GM04503 (cell line): ENCODE data around the gene ADAM10.
A peak's percentile ranks its signal among the peaks of the same experiment; 100 is the strongest.
"Not testable (repeated sequence)": the region's sequence is repeated elsewhere in the genome, so short reads cannot be mapped to it uniquely, and the experiment has no call there.

Source experiments
- DNase-seq: peaks from one replicate; pipeline ENCODE4 v3.0.0-alpha.2; 2012; ENCODE audit warnings: low read depth

ADAM10 gene, protein sequence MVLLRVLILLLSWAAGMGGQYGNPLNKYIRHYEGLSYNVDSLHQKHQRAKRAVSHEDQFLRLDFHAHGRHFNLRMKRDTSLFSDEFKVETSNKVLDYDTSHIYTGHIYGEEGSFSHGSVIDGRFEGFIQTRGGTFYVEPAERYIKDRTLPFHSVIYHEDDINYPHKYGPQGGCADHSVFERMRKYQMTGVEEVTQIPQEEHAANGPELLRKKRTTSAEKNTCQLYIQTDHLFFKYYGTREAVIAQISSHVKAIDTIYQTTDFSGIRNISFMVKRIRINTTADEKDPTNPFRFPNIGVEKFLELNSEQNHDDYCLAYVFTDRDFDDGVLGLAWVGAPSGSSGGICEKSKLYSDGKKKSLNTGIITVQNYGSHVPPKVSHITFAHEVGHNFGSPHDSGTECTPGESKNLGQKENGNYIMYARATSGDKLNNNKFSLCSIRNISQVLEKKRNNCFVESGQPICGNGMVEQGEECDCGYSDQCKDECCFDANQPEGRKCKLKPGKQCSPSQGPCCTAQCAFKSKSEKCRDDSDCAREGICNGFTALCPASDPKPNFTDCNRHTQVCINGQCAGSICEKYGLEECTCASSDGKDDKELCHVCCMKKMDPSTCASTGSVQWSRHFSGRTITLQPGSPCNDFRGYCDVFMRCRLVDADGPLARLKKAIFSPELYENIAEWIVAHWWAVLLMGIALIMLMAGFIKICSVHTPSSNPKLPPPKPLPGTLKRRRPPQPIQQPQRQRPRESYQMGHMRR

DNA sequence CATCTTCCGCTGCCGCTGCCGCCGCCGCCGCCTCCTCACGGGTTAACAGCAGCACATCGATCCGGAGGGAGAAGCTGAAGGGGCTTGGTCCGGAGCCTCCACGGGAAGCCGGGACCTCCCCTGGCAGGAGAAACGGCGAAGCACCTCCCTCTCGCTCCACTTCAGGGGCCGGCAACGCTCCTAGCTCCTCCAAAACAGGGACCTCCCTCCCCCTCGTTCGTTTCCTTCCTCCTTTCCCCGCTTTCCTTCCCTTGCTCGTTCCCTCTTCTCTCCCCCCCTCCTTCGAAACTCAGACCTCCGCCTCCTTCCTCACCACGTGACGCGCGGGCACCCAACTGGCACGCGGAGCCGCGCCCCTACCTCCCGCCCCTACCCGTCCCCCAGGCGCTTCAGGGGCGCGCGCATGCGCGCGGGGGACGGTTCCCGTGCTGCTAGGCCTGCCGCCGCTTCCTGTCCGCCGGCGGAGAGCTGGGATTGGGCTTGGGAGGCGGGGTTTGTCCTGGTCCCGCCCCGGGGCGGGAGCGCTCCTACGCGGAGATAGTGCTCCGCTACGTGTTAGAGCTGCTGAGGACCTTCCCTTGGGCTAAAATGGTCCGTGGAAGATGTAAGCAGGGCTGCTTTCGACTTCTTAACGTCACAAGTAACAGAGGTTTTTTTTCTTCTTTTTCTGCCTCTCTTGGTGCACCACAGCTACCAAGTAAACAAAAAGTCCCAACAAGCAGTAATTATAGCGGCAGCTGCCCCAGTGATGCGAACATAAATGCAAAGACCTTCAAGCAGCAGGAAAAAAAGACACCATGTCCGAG lies at the start of gene ADAM10:
Gene ADAM10, minus strand, starts transcription at position 176 of the 806 bp plus-strand sequence. Its CDS starts 173 bp downstream, at position 3.
- peak; percentile 95 for DNase-seq

DNA sequence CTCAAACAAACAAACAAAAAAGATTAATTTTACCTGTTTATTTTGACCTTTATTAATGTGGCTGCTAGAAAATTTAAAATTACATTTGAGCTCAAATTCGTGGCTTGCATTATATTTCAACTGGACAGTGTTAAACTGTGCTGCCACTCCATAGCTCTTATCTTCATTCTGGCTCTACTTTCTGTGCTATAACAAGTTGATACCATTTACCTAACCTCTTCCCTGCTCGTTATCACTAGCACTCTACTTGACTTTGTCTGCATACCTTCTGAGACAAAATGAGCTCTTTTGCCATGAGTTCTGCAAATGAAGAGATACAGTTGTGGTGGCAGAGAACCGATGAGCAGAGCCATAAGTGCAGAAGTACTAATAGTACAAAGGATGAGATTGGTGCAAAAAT lies 48.0 kb upstream of the ADAM10 start:
- no peak for DNase-seq

DNA sequence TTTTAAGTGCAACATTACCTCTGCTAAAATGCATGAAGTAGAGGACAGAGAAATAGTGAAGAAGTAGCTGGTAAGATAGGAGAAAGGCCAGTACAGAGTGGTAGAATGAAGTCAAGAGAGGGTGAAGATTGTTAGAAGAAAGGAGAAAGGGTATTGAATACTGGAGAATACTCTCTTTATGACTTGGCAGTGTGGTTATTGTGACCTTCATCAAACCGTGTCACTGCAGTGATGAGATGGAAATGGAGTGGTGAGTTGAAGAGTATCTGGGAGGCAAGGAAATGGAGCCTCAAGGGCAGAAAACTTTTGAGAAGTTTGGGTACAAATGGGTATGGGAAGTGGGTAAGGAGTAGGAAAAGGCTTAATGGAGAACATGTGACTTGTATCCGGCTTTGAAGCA lies 46.3 kb upstream of the ADAM10 start:
- DNase-seq: no peak

DNA sequence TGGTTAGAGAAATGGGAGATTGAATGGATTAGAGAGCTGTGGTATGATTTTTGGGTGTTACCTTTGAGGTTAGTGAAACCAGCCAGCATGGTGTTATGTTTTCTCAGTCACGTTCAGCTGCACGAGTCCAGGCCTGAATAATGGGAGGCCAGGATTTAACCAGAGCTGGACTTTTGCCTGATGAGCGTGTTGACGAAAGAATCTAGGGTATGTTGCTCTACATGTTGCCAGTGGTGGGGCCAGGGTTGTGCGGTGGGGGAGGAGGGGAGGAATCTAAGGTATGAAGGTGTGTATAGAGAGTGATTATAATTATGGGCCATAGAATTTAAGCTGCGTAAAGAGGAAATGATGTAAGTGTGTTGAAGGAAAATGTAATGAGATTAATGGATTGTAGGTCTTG lies 44.4 kb upstream of the ADAM10 start:
- DNase-seq: no peak

DNA sequence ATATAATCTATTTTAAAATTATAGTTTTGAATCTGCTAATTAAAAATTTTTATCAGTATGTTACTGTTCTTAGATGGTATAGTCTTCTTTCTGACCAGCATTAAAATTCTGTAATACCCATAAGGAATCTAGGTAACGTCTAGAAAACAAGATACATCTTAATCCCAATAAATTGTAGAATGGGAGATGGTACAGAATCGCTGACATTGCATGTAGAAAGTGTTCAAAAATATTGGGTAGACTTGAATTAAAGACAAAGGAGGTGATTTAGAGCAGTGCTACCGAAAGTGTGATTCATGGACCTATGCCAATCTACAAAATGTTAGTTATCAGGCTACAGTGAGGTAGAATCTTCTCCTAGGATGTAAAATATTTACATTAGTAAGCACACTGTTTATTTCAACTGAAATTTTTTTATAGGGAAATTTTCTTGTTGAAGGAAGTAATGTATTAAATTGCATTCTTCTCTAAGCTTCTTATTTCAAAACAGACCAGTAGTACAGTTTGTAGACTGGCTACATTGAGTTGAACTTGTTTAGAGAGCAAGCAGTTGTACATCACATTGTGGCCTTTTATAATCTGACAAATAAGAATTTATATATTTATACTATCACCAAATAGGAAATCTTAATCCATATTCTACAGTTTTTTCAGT lies 38.7 kb upstream of the ADAM10 start:
- no peak for DNase-seq

DNA sequence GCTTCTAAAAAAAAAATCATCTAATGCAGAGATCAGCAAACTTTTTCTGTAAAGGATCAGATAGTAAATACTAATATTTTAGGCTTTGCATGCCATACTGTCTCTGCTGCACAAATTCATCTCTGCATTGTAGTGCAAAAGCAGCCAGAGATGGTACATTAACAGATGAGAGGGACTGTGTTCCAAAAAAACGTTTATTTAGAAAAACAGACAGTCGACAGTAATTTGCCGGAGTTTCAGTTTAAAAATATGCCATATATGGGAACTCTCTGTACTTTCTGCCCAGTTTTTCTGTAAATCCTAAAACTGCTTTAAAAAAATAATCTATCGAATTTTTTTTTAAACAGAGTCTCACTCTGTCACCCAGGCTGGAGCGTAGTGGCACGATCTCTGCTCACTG lies 35.8 kb upstream of the ADAM10 start:
- DNase-seq: no peak

DNA sequence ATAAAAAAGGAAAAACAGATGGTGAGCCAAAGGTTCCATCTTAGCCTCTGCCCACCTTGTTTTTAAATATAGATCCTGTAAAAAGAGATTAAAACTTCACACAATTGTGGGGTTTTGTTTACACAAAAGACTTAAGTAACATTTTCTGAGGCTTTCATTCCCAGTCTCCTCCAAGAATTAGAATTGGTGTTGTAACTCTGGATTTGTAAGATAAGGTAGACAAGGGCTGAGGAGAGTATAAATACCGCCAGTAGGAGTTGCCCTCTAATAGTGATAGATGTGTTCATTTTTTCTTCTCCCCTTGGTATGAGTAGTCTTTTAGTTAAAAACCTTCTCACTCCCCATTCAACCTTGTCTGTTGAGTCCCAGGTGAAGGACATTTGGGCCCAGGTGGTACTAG lies 30.0 kb upstream of the ADAM10 start:
- no peak for DNase-seq

DNA sequence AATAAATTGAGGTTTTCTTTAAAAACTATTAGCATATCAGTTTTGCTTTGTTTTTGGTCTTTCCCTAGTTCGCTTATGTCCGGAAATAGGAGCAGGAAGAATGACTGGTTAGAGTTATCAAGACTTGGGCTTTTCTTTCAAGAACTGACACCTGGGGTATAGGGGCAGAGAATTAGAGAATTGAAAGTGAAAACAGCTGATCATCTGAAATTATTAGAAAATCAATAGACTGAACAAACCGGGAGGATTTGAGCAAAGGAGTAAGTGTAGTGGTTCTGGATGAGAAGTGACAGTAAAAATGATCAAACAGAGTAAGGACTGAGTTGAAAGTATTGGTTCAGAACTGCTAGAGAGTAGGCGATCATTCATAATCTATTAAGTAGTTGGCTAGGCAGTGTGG lies 27.6 kb upstream of the ADAM10 start:
- DNase-seq: no peak

DNA sequence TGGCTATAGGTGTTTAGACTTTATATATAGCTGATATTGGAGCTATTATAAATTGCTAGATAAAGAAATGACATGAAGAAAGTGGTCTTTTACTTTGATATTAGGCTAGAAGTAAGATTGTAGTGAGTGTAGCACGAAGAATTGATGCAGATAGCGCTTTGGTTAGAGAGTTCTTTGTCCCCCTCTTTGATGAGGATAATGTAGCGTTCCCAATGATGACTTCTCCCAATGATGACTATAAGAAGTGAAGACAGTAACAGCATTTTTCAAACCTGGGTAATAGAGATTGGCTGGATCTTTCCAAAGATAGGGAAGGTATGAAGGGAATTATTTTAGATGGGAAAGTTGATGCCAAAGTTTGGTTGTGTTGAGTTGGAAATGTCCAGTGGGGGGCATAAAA lies 25.9 kb upstream of the ADAM10 start:
- no peak for DNase-seq

DNA sequence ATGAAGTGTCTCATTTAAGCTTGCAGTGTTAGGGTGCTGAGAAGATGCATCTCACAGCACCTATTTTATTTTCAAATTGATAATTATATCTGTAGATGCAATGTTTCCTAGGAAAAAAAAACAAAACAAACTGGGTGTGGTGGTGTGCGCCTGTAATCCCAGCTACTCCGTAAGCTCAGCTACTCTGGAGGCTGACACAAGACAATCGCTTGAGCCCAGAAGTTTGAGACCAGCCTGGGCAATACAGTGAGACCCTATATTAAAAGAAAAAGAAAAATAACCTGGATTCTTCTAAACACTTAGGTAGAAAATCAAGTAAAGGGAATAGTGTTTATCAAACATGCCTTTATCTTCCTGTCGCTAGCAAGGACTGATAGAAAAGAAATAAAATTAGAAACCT lies 23.5 kb upstream of the ADAM10 start:
- DNase-seq: no peak

DNA sequence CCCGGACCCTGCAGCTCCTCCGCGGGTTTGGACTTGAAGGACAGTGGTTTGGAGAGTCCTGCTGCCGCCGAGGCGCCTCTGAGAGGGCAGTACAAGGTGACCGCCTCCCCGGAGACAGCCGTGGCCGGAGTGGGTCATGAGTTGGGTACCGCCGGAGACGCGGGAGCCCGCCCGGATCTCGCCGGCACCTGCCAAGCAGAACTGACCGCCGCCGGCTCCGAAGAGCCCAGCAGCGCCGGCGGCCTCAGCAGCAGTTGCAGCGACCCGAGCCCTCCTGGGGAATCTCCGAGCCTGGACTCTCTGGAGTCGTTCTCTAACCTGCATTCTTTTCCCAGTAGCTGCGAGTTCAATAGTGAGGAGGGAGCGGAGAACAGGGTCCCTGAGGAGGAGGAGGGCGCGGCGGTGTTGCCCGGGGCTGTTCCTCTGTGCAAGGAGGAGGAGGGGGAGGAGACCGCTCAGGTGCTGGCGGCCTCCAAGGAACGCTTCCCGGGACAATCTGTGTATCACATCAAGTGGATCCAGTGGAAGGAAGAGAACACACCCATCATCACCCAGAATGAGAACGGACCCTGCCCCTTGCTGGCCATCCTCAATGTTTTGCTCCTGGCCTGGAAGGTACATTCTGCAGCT lies 22.2 kb upstream of the ADAM10 start:
- DNase-seq: no peak

DNA sequence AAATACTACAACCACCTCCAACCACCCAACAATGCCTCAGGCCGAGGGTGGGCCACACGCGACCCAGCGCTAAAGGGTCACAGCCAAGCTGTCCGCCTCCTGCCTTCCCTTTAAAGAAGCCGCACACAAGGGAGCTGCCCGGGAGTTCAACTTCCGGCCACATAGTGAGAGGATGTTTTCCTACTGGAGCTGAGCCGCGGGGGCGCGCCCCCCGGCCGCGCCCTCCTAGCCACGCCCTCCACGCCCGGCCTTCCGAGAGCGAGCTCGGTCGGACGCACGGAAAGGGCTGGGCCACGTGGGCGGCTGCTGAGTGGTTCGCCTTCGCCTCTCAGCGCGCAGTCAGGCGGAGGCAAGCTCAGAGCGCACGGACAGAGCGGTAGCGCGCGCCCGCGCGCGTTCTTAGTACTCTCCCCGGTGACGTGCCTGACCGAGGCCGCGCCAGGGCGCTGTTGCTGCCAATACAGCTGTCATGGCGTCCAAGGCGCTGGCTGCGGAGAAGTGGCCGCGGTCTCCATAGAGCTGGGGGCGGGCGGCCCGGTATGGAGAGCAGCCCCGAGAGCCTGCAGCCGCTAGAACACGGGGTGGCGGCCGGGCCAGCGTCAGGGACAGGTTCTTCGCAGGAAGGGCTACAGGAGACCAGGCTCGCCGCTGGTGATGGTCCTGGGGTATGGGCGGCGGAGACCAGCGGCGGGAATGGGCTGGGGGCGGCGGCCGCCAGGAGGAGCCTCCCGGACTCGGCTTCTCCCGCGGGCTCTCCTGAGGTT lies 21.5 kb upstream of the ADAM10 start, which contains the start of gene MINDY2:
Gene MINDY2, plus strand, starts transcription at position 446 of the 764 bp plus-strand sequence. Its CDS starts 94 bp downstream, at position 540.
- DNase-seq: peak; percentile 94

DNA sequence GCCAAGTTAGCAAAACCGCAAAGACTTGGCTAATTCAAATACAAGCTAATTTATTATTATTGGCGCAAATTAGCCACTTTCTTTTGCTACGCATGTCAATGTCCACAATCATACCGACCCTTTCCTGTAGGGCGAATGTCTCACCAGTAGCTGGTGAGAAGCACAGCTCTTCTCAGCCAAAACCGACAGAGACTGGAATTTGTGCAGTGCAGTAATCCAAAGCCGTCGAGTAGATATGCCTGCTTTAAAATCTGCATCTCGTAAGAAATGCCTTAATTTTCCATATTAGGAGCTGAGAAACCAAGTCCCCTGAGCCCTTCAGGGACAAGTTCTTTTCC lies 21.0 kb upstream of the ADAM10 start:
- peak; percentile 71 for DNase-seq

DNA sequence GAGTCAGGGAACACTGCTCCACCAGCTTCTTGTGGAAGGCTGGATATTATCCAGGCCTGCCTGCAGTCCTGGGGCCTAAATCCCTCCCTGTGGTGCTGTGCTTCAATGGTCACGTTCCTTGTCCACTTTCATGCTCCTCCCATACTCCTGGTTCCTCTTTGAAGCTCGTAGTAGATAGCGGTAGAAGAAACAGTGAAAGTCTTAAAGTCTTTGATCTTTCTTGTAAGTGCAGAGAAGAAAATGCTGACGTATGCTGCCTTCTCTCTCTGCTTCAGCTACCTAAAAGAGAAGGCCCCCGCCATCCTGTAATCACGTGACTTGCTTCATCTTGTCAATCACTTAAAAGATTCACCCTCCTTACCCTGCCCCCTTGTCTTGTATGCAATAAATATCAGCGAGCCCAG lies 19.1 kb upstream of the ADAM10 start:
- not testable (repeated sequence) for DNase-seq

DNA sequence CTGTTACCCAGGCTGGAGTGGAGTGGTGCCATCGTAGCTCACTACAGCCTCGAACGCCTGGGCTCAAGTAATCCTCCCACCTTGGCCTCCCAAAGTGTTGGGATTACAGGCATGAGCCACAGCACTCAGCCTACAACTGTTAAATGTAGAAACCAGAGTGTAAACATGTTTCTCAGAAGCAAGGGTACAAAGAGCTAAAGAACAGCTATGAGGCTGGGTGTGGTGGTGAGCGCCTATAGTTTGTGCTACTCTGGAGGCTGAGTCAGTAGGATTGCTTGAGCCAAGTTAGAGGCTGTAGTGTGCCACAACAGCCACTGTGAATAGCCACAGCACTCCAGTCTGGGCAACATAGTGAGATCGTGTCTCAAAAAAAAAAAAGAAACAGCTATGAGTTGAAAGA lies 16.8 kb upstream of the ADAM10 start:
- no peak for DNase-seq

DNA sequence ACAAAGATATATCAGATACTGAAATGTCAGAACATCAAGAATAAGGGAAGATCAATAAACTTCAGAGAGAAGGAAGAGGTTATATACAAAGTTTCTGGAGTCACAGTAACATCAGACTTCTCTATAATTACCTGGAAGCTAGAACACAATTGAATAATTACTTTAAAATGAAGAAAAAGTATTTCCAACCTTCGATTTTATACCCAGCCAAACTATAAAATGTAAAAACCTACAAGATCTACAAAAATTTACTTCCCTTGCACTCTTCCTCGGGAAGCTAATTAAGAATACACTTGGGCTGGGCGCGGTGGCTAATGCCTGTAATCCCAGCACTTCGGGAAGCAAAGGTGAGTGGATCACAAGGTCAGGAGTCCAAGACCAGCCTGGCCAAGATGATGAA lies 15.0 kb upstream of the ADAM10 start:
- DNase-seq: no peak

DNA sequence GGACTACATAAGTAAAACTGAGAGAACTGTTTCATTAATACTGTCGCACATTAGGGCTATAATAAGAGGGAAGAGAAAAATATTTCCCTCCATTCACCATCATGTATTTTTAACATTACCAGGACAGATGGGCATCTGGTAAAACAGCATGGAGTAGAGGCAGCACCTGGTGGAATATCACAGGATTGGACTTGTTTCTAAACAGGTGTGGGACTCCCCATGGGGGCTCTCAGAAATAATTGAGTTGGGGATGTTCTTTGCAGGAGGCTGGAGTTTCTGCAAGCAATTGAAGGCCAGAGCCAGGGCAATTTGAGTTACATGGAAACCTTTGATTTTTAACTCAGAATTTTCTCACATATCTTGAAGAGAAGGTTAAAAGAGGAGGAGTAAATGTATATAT lies 13.2 kb upstream of the ADAM10 start:
- DNase-seq: no peak

DNA sequence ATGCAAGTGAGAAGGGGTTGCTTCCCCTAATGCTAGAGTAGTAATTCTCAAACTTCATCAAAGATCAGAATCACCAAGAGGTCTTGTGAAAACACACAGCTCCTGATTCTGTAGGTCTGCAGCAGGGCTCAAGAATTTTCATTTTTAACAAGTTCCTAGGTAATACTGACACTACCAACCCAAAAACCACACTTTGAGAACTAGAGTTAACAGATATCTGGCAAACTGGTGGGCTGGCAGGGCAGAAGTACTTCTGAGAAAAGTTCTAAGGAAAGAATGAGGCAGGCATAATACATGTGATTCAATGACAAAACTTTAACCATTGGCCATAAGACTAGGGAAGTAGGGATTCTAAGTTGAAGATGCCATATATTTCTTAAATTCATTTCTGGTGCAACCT lies 12.8 kb upstream of the ADAM10 start:
- no peak for DNase-seq

DNA sequence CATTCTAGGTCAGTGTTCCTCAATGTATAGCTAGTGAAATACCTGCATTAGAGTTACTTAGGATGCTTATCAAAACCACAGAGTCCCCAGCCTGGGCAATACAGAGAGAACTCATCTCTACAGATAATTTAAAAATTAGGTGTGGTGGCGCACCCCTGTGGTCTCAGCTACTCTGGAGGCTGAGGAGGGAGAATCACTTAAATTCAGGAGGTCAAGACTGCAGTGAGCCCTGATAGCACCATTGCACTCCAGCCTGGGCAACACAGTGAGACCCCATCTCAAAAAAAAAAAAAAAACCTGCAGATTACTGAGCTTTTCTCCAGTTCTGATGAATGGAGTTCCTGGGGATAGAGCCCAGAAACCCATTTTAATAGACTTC lies 11.5 kb upstream of the ADAM10 start:
- no peak for DNase-seq

DNA sequence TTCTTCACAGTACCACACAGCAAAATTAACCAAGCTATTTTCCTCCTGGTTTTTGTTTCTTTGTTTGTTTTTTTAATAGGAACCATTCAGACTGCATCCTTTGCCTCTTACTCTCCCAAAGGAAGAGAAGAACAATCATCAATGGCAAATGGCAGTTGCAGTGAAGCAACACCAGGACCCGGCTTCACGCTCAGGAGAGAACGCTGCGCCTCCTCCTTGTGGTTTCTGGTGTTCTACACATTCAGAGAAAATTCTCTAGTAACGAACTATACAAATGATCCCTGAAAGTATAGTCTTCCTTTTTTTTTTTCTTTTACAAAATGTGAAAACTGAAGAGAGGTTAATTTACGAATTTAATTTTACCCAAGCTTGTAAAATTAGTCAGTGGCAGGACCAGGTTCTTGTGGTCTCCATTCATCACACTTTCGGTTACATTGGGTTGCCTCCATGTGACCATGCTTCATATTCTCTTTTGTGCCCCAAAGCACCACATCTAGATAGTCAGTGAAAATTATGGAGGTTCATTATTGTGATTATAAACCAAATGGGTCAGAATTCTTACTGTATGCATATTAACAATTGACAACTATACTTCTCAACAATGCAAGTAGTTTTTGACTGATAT lies 11.0 kb upstream of the ADAM10 start:
- no peak for DNase-seq

DNA sequence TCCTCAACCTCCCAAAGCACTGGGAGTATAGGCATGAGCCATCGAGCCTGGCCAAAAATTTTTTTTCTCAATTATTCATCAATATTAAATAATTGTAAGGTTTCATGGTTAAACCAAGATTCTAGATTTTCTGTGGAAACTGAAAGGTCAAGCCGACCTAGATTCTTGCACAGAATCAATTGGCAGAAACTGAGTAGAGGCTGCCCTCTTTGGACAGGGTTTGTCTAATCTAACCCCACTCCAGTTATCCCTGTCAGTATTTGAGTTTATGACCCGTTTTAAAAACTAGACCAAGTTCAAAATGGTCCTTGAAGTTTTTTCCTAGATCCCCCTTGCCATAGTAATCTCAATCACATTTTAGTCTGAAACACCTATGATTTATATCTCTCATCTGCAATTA lies 8.6 kb upstream of the ADAM10 start:
- DNase-seq: no peak
